SIG-M5 (cell line): ENCODE measurements around the gene WWOX.
"Not testable (repeated sequence)": the region's sequence is repeated elsewhere in the genome, so short reads cannot be mapped to it uniquely, and the experiment has no call there.

Source experiments
- DNase-seq: peaks from one replicate; lab custom pipeline; 2025; lab: John Stamatoyannopoulos, UW

WWOX gene

GRCh38 chr16:78574571-78574970 lies 475.1 kb downstream of the WWOX start:
- no peak for DNase-seq

- no peak for DNase-seq
Measured at GRCh38 chr16:78576941-78577340, 477.5 kb downstream of the WWOX start.

GRCh38 chr16:78577630-78578029 lies 478.2 kb downstream of the WWOX start:
- no peak for DNase-seq

GRCh38 chr16:78579020-78579419 lies 479.6 kb downstream of the WWOX start:
- DNase-seq, result no peak

- no peak for DNase-seq
Measured at GRCh38 chr16:78583441-78583840, 484.0 kb downstream of the WWOX start.

- DNase-seq, result no peak
Measured at GRCh38 chr16:78584213-78584860, 484.9 kb downstream of the WWOX start.

- no peak for DNase-seq
Measured at GRCh38 chr16:78584991-78585390, 485.5 kb downstream of the WWOX start.

GRCh38 chr16:78589331-78589730 lies 489.9 kb downstream of the WWOX start:
- no peak for DNase-seq

- no peak for DNase-seq
Measured at GRCh38 chr16:78591682-78592103, 492.2 kb downstream of the WWOX start.

GRCh38 chr16:78592111-78592510 lies 492.7 kb downstream of the WWOX start:
- no peak for DNase-seq

GRCh38 chr16:78593352-78593751 lies 493.9 kb downstream of the WWOX start:
- DNase-seq, result no peak

- DNase-seq, result no peak
Measured at GRCh38 chr16:78594191-78594590, 494.7 kb downstream of the WWOX start.

GRCh38 chr16:78596348-78596995 lies 497.0 kb downstream of the WWOX start:
- no peak for DNase-seq

- no peak for DNase-seq
Measured at GRCh38 chr16:78596996-78597422, 497.6 kb downstream of the WWOX start.

- DNase-seq, result no peak
Measured at GRCh38 chr16:78597809-78598570, 498.5 kb downstream of the WWOX start.

- DNase-seq, result no peak
Measured at GRCh38 chr16:78599271-78599670, 499.8 kb downstream of the WWOX start.

- not testable (repeated sequence) for DNase-seq
Measured at GRCh38 chr16:78604423-78605062, 505.1 kb downstream of the WWOX start.

GRCh38 chr16:78605548-78606101 lies 506.2 kb downstream of the WWOX start:
- no peak for DNase-seq

GRCh38 chr16:78606545-78606944 lies 507.1 kb downstream of the WWOX start:
- no peak for DNase-seq

- no peak for DNase-seq
Measured at GRCh38 chr16:78607022-78607421, 507.6 kb downstream of the WWOX start.

- no peak for DNase-seq
Measured at GRCh38 chr16:78607465-78607864, 508.0 kb downstream of the WWOX start.

GRCh38 chr16:78608305-78608776 lies 508.9 kb downstream of the WWOX start:
- no peak for DNase-seq
